Endothelial cell of umbilical vein (primary cell): ENCODE data around the gene PNPLA1. TPM values are rescaled to one million over a fixed set of nuclear protein-coding genes. Genes with fewer than 3 reads are reported as not detected.

ENCODE experiments used
- BruUV-seq: library from RNA; stranded (reverse); fragments of 400-500 nt; replicated peaks from 2 replicates; lab custom pipeline; 2021; lab: Mats Ljungman, UMichigan
- CTCF ChIA-PET: fragments of 300-600, 350-600 bp; sonication (Branson Sonifier 250); formaldehyde crosslinking; loops from one replicate; lab custom pipeline; 2021; ENCODE audit warnings: antibody characterized with exemption, inconsistent platforms; lab: Charles Lee
- POLR2A ChIA-PET: fragments of 300-600, 350-600 bp; sonication (Branson Sonifier 250); formaldehyde crosslinking; loops from one replicate; lab custom pipeline; 2021; ENCODE audit warnings: antibody characterized with exemption, inconsistent platforms; lab: Charles Lee
- DNase-seq: peaks from one replicate; pipeline ENCODE4 v3.0.0-alpha.2; 2011; ENCODE audit warnings: low read depth, low spot score
- FAIRE-seq: peaks from 2 replicates; lab custom pipeline; 2011; peaks lifted over from hg19 to GRCh38; lab: Jason Lieb, UNC
- H2AFZ ChIP-seq: 2 replicates; pipeline ENCODE4 v1.6.0; 2012; ENCODE audit warnings: low read depth, low read length, control low read depth, inconsistent platforms
- H3K27ac ChIP-seq: 2 replicates; pipeline ENCODE4 v1.5.1; 2011; ENCODE audit warnings: low read depth, mild to moderate bottlenecking, control low read depth, low read length, moderate library complexity; ENCODE audit not compliant: insufficient read depth
- H3K27me3 ChIP-seq, 2 experiments: 2 replicates each; pipeline versions ENCODE4 v1.6.0 to v1.6.1; 2011; ENCODE audit warnings: low read length in 2 of 2, mixed read lengths in 1 of 2; ENCODE audit not compliant: control insufficient read depth in 2 of 2, insufficient read depth in 2 of 2
- H3K36me3 ChIP-seq, 2 experiments: 2 replicates in 1 of 2; 3 replicates in 1 of 2; pipeline ENCODE4 v1.5.1; 2011; ENCODE audit warnings: low read length in 2 of 2, mild to moderate bottlenecking in 1 of 2, moderate library complexity in 1 of 2; ENCODE audit not compliant: control insufficient read depth in 2 of 2, insufficient read depth in 2 of 2; ENCODE audit errors: extremely low read depth in 1 of 2
- H3K4me1 ChIP-seq: 3 replicates; pipeline ENCODE4 v1.5.1; 2011; ENCODE audit warnings: mild to moderate bottlenecking, low read length; ENCODE audit not compliant: control insufficient read depth, insufficient read depth; ENCODE audit errors: extremely low read depth
- H3K4me2 ChIP-seq: 2 replicates; pipeline ENCODE4 v1.6.1; 2011; ENCODE audit warnings: low read length, control low read depth, mixed read lengths; ENCODE audit not compliant: insufficient read depth
- H3K4me3 ChIP-seq, 3 experiments: fragments of 200-600 bp in 1 of 3; sonication (generic), shearing (Covaris generic) in 1 of 3; replicated peaks in 1 of 3; 2 replicates each; pipeline ENCODE4 v1.5.1; 2011 to 2016; ENCODE audit warnings: control low read depth in 3 of 3, low read length in 3 of 3, mild to moderate bottlenecking in 2 of 3, inconsistent platforms in 1 of 3, low read depth in 1 of 3, moderate library complexity in 1 of 3; ENCODE audit not compliant: insufficient read depth in 1 of 3
- H3K79me2 ChIP-seq: 2 replicates; pipeline ENCODE4 v1.6.0; 2012; ENCODE audit warnings: low read length, inconsistent platforms; ENCODE audit not compliant: control insufficient read depth, insufficient read depth
- H3K9ac ChIP-seq: replicated peaks from 2 replicates; pipeline ENCODE3; 2011; ENCODE audit warnings: low read length, control low read depth; ENCODE audit not compliant: insufficient read depth; ENCODE audit errors: extremely low read depth
- H3K9me1 ChIP-seq: replicated peaks from 3 replicates; pipeline ENCODE4 v1.6.0; 2011; ENCODE audit warnings: mild to moderate bottlenecking, low read length; ENCODE audit not compliant: control insufficient read depth, insufficient read depth; ENCODE audit errors: extremely low read depth
- H3K9me3 ChIP-seq: replicated peaks from 2 replicates; pipeline ENCODE4 v1.5.1; 2012; ENCODE audit warnings: low read length, inconsistent platforms; ENCODE audit not compliant: control insufficient read depth, insufficient read depth
- H4K20me1 ChIP-seq: replicated peaks from 2 replicates; pipeline ENCODE3; 2011; ENCODE audit warnings: mild to moderate bottlenecking, low read length; ENCODE audit not compliant: control insufficient read depth, insufficient read depth; ENCODE audit errors: extremely low read depth
- CTCF ChIP-seq, 2 donors: IDR thresholded peaks; 1 replicate in 1 of 2; 2 replicates in 1 of 2; pipeline ENCODE4 v1.5.1; 2011; ENCODE audit warnings: low read length in 2 of 2, mild to moderate bottlenecking in 2 of 2, moderate library complexity in 2 of 2, control low read depth in 1 of 2, inconsistent platforms in 1 of 2, low read depth in 1 of 2; ENCODE audit not compliant: insufficient read depth in 1 of 2; ENCODE audit errors: extremely low read depth in 1 of 2
- EZH2 ChIP-seq: IDR thresholded peaks from 2 replicates; pipeline ENCODE4 v1.6.1; 2012; ENCODE audit warnings: borderline replicate concordance, low read depth, mild to moderate bottlenecking, moderate library complexity, low read length, inconsistent platforms; ENCODE audit not compliant: severe bottlenecking
- FOS ChIP-seq: IDR thresholded peaks from 2 replicates; pipeline ENCODE4 v1.6.1; 2011; ENCODE audit warnings: mild to moderate bottlenecking, low read length, moderate library complexity, borderline replicate concordance; ENCODE audit not compliant: insufficient read depth
- GATA2 ChIP-seq: IDR thresholded peaks from 2 replicates; pipeline ENCODE4 v1.7.0; 2011; ENCODE audit warnings: low read depth, mild to moderate bottlenecking, moderate library complexity, mixed read lengths, low read length; ENCODE audit not compliant: insufficient read length, insufficient read depth
- JUN ChIP-seq: IDR thresholded peaks from 2 replicates; pipeline ENCODE4 v1.6.1; 2011; ENCODE audit warnings: borderline replicate concordance, low read depth; ENCODE audit not compliant: insufficient read length, insufficient read depth
- POLR2A ChIP-seq: IDR thresholded peaks from 2 replicates; pipeline ENCODE4 v1.6.1; 2012; ENCODE audit warnings: low read depth, mild to moderate bottlenecking, control low read depth, low read length
- POLR2AphosphoS5 ChIP-seq: IDR thresholded peaks from 2 replicates; pipeline ENCODE4 v1.6.1; 2012; ENCODE audit warnings: low read depth, mild to moderate bottlenecking, control low read depth, low read length, moderate library complexity; ENCODE audit not compliant: insufficient read depth
- dilution Hi-C: fragments of 300-500 bp; cut with MboI; formaldehyde crosslinking; loops from one replicate; pipeline ENCODE4 v1.15.0; 2019; ENCODE audit warnings: low sequenced_read_pairs; ENCODE audit not compliant: extremely low pct_ligation_motif_present
- intact Hi-C: fragments of 100-400 bp; cut with micrococcal nuclease; formaldehyde crosslinking; loops from one replicate; pipeline ENCODE4 v1.10.0; 2022
- polyA plus RNA-seq, 4 experiments: library from polyadenylated mRNA; depleted of rRNA in 3 of 4; stranded (reverse) in 3 of 4; unstranded in 1 of 4; fragments of >200 nt; gene quantifications; 2 replicates each; pipeline versions ENCODE4 v1.2.1 to v1.2.3, GENCODE V29; 2011 to 2012; ENCODE audit warnings: missing spikeins in 1 of 4
- total RNA-seq: library from RNA; stranded (reverse); gene quantifications from 2 replicates; pipeline ENCODE4 v1.2.3, GENCODE V29; 2021
- TF ChIP-seq, protein P1 (sequence below): IDR thresholded peaks from 2 replicates; pipeline ENCODE4 v1.6.1; 2011; ENCODE audit not compliant: insufficient read depth, insufficient read length

The PNPLA1 gene
- total and polyA plus RNA-seq, 2 donors (not counting 3 experiments of a cell fraction or from before 2014, with no cell fraction given) = not detected

DNA sequence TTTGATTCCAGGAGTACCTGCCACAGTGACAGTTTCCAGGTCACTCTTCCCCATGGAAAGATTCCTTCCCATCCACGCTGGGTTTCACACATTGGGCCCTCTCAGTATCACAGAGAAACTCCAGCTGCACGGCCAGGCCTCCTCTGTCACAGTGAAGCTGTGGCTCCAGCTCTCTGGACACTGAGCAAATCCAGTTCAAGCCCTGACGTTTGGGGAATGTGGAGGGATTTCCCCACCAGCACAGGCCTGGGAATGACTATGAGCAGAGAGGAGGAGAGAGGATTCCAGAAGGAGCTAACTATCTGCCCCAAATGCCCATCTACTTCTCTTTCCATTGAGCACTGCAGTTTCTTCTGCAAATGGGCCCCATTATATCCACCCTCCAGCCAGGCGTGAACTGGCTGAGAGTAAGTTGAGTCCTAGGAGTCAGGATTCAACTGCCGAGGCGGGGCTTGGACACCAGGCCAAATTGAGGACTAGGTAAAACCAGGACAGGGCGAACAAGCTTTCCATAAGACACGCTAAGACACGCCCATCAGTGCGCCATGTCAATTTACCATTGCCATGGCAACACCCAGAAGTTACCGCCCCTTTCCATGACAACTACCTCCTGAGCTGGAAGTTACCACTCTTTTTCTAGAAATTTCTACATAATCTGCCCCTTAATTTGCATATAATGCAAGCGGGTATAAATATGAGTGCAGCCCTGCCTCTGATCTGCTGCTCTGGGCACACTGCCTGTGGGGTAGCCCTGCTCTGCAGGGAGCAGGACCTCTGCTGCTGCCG lies 76.0 kb downstream of the PNPLA1 start:
- H3K36me3 ChIP-seq = no peaks in the 10 kb centered on the region
- POLR2A ChIA-PET = no interaction called here

More for the DNA sequence above, 76.0 kb downstream of the PNPLA1 start:
- Histone ChIP-seq H3K9me3 (no peaks in the 10 kb centered on the region), H3K79me2 (no peaks in the 10 kb centered on the region), H2AFZ (no peak overlapping the region), H3K4me3 (no peak overlapping the region), H3K9ac (no peak overlapping the region), H3K4me1 (peaks cover 20% of the 10 kb centered on the region), H3K9me1 (no peaks in the 10 kb centered on the region), H3K4me2 (no peak overlapping the region), H3K27me3 (peaks cover 8 to 28% of the 10 kb centered on the region in 2 experiments), H4K20me1 (no peaks in the 10 kb centered on the region), H3K27ac (no peak overlapping the region)
- no peak for FAIRE-seq
- BruUV-seq = no TSS peak
- dilution Hi-C loops (no loop called here), intact Hi-C loops (no loop called here)
- TF ChIP-seq EZH2 (no peak), CTCF (IDR thresholded peaks at IDR 0.05; ENCODE audit: extremely low read depth in 1 of 2, insufficient read depth in 1 of 2, low read depth in 1 of 2, low read length in 2 of 2) (no peak), FOS (no peak), GATA2 (no peak), POLR2A (no peak), POLR2AphosphoS5 (no peak), JUN (no peak)
- TF ChIP-seq, protein P1, sequence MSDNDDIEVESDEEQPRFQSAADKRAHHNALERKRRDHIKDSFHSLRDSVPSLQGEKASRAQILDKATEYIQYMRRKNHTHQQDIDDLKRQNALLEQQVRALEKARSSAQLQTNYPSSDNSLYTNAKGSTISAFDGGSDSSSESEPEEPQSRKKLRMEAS = no peak
- CTCF ChIA-PET = interaction anchor here (1.2 to 13.2 kb wide), 2 partner anchors 14 to 43 kb away, joined by 4 to 373 read pairs; no protein-coding TSS in a partner anchor
- no peak for DNase-seq
